ENCODE measurements around the gene BMERB1. TPM values are rescaled to one million over a fixed set of nuclear protein-coding genes. Genes with fewer than 3 reads are reported as not detected.

The BMERB1 gene
- total RNA-seq, 1 experiment from 2014 or later, result 80.0 TPM

DNA sequence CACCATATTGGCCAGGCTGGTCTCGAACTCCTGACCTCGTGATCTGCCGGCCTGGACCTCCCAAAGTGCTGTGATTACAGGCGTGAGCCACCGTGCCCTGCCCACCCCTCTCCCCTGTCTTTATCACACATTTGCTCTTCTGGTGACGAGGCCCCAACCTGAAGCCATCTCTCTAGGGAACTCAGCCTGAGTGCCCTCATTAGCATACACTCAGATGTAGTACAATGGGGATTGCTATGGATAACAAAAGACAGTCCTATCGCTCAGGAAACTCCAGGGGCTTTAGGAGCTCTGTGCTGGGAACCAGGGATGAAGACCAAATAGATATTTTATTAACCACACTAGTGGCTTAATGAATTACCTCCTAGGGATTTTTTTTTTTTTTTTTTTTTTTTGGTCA, 107.9 kb downstream of the BMERB1 start:
- H3K4me3 ChIP-seq (ENCODE audit: low read depth in 2 of 2, low read length in 2 of 2), result no peak overlapping the region
- intact Hi-C loops (cut with micrococcal nuclease; ENCODE audit: unreplicated experiment) (no loop called here), in situ Hi-C loops (cut with HindIII; ENCODE audit: low pct_unique_long_range_greater_than_20kb, low sequenced_read_pairs) (no loop called here)
- ChIA-PET CTCF (interaction anchor here (0.6 kb wide), 1 partner anchor 479 kb away, joined by 5 read pairs; no protein-coding TSS in a partner anchor), POLR2A (interaction anchor here (0.7 kb wide), 1 partner anchor 26 kb away, joined by 13 read pairs; no protein-coding TSS in a partner anchor)
- ATAC-seq (no peak), DNase-seq (ENCODE audit: low read depth, low spot score) (no peak)
- H3K27me3 ChIP-seq (ENCODE audit: control insufficient read depth, insufficient read depth, low read length), result no peaks in the 10 kb centered on the region
- H3K4me1 ChIP-seq (ENCODE audit: control insufficient read depth, insufficient read depth, low read length), result no peaks in the 10 kb centered on the region
- H3K9me3 ChIP-seq (ENCODE audit: control insufficient read depth, insufficient read depth, low read depth, low read length), result peaks cover 4% of the 10 kb centered on the region; the same call in 1 of the 2 replicates
- TF ChIP-seq, protein P1, sequence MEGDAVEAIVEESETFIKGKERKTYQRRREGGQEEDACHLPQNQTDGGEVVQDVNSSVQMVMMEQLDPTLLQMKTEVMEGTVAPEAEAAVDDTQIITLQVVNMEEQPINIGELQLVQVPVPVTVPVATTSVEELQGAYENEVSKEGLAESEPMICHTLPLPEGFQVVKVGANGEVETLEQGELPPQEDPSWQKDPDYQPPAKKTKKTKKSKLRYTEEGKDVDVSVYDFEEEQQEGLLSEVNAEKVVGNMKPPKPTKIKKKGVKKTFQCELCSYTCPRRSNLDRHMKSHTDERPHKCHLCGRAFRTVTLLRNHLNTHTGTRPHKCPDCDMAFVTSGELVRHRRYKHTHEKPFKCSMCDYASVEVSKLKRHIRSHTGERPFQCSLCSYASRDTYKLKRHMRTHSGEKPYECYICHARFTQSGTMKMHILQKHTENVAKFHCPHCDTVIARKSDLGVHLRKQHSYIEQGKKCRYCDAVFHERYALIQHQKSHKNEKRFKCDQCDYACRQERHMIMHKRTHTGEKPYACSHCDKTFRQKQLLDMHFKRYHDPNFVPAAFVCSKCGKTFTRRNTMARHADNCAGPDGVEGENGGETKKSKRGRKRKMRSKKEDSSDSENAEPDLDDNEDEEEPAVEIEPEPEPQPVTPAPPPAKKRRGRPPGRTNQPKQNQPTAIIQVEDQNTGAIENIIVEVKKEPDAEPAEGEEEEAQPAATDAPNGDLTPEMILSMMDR (IDR thresholded peaks at IDR 0.05), result no peak
- TF ChIP-seq TCF7L2 (IDR thresholded peaks at IDR 0.05; ENCODE audit: low read depth, low read length), result no peak
- TF ChIP-seq, protein P2, sequence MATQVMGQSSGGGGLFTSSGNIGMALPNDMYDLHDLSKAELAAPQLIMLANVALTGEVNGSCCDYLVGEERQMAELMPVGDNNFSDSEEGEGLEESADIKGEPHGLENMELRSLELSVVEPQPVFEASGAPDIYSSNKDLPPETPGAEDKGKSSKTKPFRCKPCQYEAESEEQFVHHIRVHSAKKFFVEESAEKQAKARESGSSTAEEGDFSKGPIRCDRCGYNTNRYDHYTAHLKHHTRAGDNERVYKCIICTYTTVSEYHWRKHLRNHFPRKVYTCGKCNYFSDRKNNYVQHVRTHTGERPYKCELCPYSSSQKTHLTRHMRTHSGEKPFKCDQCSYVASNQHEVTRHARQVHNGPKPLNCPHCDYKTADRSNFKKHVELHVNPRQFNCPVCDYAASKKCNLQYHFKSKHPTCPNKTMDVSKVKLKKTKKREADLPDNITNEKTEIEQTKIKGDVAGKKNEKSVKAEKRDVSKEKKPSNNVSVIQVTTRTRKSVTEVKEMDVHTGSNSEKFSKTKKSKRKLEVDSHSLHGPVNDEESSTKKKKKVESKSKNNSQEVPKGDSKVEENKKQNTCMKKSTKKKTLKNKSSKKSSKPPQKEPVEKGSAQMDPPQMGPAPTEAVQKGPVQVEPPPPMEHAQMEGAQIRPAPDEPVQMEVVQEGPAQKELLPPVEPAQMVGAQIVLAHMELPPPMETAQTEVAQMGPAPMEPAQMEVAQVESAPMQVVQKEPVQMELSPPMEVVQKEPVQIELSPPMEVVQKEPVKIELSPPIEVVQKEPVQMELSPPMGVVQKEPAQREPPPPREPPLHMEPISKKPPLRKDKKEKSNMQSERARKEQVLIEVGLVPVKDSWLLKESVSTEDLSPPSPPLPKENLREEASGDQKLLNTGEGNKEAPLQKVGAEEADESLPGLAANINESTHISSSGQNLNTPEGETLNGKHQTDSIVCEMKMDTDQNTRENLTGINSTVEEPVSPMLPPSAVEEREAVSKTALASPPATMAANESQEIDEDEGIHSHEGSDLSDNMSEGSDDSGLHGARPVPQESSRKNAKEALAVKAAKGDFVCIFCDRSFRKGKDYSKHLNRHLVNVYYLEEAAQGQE (IDR thresholded peaks at IDR 0.05; ENCODE audit: insufficient read depth in 1 of 2, low read depth in 2 of 2, low read length in 1 of 2), result no peak
- no peak for TF ChIP-seq POLR2AphosphoS5 (IDR thresholded peaks at IDR 0.05; ENCODE audit: low read depth, low read length)
- no peak for TF ChIP-seq SIN3A (IDR thresholded peaks at IDR 0.05; ENCODE audit: borderline replicate concordance, insufficient read depth, low read depth, low read length)
- no TSS peak for BruUV-seq (replicated peaks)
- no peaks in the 10 kb centered on the region for H3K36me3 ChIP-seq (ENCODE audit: control insufficient read depth, insufficient read depth, low read length)
- H3K27ac ChIP-seq (ENCODE audit: low read length), result no peak overlapping the region

- no TSS peak for BruUV-seq (replicated peaks)
- CTCF ChIA-PET, result no interaction called here
- intact Hi-C loops (cut with micrococcal nuclease; ENCODE audit: unreplicated experiment), result no loop called here
Measured at GRCh38 chr16:15542734-15543347, 108.5 kb downstream of the BMERB1 start.

More at GRCh38 chr16:15542734-15543347, 108.5 kb downstream of the BMERB1 start:
- DNase-seq (ENCODE audit: low read depth, low spot score), result no peak
- TF ChIP-seq, protein P2 (IDR thresholded peaks at IDR 0.05; ENCODE audit: insufficient read depth in 1 of 2, low read depth in 2 of 2, low read length in 1 of 2), result no peak
- TF ChIP-seq SIN3A (IDR thresholded peaks at IDR 0.05; ENCODE audit: borderline replicate concordance, insufficient read depth, low read depth, low read length) (no peak), POLR2AphosphoS5 (IDR thresholded peaks at IDR 0.05; ENCODE audit: low read depth, low read length) (no peak), TCF7L2 (IDR thresholded peaks at IDR 0.05; ENCODE audit: low read depth, low read length) (no peak)
- TF ChIP-seq, protein P1 (IDR thresholded peaks at IDR 0.05), result no peak
- H3K27ac ChIP-seq (ENCODE audit: low read length), result no peak overlapping the region
- in situ Hi-C loops (cut with HindIII; ENCODE audit: low pct_unique_long_range_greater_than_20kb, low sequenced_read_pairs), result no loop called here
- H3K36me3 ChIP-seq (ENCODE audit: control insufficient read depth, insufficient read depth, low read length), result no peaks in the 10 kb centered on the region
- POLR2A ChIA-PET, result interaction anchor here (0.7 kb wide), 1 partner anchor 25 kb away, joined by 13 read pairs; no protein-coding TSS in a partner anchor
- H3K27me3 ChIP-seq (ENCODE audit: control insufficient read depth, insufficient read depth, low read length), result no peaks in the 10 kb centered on the region
- H3K4me3 ChIP-seq (ENCODE audit: low read depth in 2 of 2, low read length in 2 of 2), result no peak overlapping the region
- no peak for ATAC-seq
- H3K4me1 ChIP-seq (ENCODE audit: control insufficient read depth, insufficient read depth, low read length), result no peaks in the 10 kb centered on the region
- peaks cover 4% of the 10 kb centered on the region; the same call in 1 of the 2 replicates for H3K9me3 ChIP-seq (ENCODE audit: control insufficient read depth, insufficient read depth, low read depth, low read length)
